ENCODE data around the gene SCPEP1. TPM values are rescaled to one million over a fixed set of nuclear protein-coding genes. Genes with fewer than 3 reads are reported as not detected.
"Not testable (repeated sequence)": the region's sequence is repeated elsewhere in the genome, so short reads cannot be mapped to it uniquely, and the experiment has no call there.

Gene SCPEP1
- total and polyA plus RNA-seq, 7 experiments from 2014 or later: 8.4 to 81.6 (median 28.9) TPM

DNA sequence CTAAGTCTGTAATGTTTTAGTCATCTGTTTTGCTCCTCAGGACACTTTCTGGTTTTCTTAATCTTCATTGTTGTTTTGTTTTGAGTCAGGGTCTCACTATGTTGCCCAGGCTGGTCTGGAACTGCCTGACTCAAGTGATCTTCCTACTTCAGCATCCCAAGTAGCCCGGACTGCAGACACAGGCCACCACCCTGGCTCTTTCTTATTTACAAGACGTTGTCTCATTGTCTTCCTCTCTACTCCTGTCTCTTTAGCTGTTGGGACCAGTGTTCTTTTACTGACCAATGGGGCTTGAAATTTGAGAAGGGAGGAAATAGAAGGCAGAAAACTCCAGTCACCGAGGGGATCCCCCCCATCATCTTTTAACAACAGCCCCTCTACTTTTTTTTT is 1.2 kb downstream of the SCPEP1 start:
- Histone ChIP-seq H3K9me3 (ENCODE audit: control insufficient read depth in 2 of 3, low read length in 3 of 3) (no peaks in the 10 kb centered on the region), H3K27me3 (ENCODE audit: control insufficient read depth in 2 of 2, insufficient read depth in 2 of 2, low read length in 2 of 2) (no peaks in the 10 kb centered on the region), H3K27ac (ENCODE audit: low read depth, low read length) (no peak overlapping the region), H3K4me1 (ENCODE audit: control insufficient read depth in 2 of 2, insufficient read depth in 2 of 2, low read length in 2 of 2) (peaks cover 10 to 12% of the 10 kb centered on the region in 2 donors), H3K36me3 (ENCODE audit: control insufficient read depth in 2 of 3, insufficient read depth in 3 of 3, low read length in 3 of 3) (peaks cover 0 to 3% (median 0%) of the 10 kb centered on the region in 3 experiments), H3K4me3 (ENCODE audit: low read length) (no peak overlapping the region)
- ChIA-PET CTCF (no interaction called here), POLR2A (interaction anchor here (0.5 to 1.6 kb wide), 3 partner anchors 10 to 384 kb away, joined by 4 to 7 read pairs (median 6); partner anchors contain the start of gene COIL)
- Mint-ChIP-seq H3K4me3 (peak overlapping the region; percentile 85 to 96 (median 93)), H3K27ac (peak overlapping the region in 7 of 9 donors; percentile 17 to 89 (median 77)), H3K36me3 (peaks cover 0 to 2% (median 1%) of the 10 kb centered on the region in 5 donors), H3K27me3 (peaks cover 0 to 27% (median 0%) of the 10 kb centered on the region in 5 donors), H3K4me1 (peaks cover 11 to 33% (median 24%) of the 10 kb centered on the region in 7 donors), H3K9me3 (no peaks in the 10 kb centered on the region)
- intact Hi-C loops (cut with micrococcal nuclease): loop anchor here (2.0 to 5.0 kb wide), 4 partner anchors 32 to 1028 kb away; partner anchors contain the start of genes MRPS23 (in 1 of the 2), SRSF1 (in 1 of the 2) and TRIM25 (in 1 of the 2)
- DNase-seq: no peak
- no peak for ATAC-seq

DNA sequence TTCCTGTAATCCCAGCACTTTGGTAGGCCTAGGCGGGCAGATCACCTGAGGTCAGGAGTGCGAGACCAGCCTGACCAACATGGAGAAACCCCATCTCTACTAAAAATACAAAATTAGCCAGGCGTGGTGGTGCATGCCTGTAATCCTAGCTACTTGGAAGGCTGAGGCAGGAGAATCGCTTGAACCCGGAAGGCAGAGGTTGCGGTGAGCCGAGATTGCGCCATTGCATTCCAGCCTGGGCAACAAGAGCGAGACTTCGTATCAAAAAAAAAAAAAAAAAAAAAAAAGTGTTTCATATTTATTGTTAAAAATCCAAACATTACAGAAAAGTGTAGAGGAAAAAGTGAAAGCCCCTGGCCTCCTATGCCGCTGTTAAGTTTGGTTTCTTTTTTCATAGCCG is 2.6 kb downstream of the SCPEP1 start:
- H3K36me3 ChIP-seq (ENCODE audit: control insufficient read depth in 2 of 3, insufficient read depth in 3 of 3, low read length in 3 of 3); H3K27ac Mint-ChIP-seq; H3K4me3 Mint-ChIP-seq; H3K27ac ChIP-seq (ENCODE audit: low read depth, low read length); H3K4me3 ChIP-seq (ENCODE audit: low read length); intact Hi-C loops (cut with micrococcal nuclease); H3K9me3 ChIP-seq (ENCODE audit: control insufficient read depth in 2 of 3, low read length in 3 of 3); ATAC-seq; H3K27me3 ChIP-seq (ENCODE audit: control insufficient read depth in 2 of 2, insufficient read depth in 2 of 2, low read length in 2 of 2); POLR2A ChIA-PET; DNase-seq; H3K9me3 Mint-ChIP-seq: not testable (repeated sequence)
- H3K36me3 Mint-ChIP-seq: peaks cover 0 to 12% (median 8%) of the 10 kb centered on the region in 5 donors
- H3K4me1 Mint-ChIP-seq: peaks cover 11 to 33% (median 24%) of the 10 kb centered on the region in 7 donors
- H3K27me3 Mint-ChIP-seq: peaks cover 0 to 15% (median 0%) of the 10 kb centered on the region in 5 donors
- H3K4me1 ChIP-seq (ENCODE audit: control insufficient read depth in 2 of 2, insufficient read depth in 2 of 2, low read length in 2 of 2): peaks cover 10 to 12% of the 10 kb centered on the region in 2 donors
- CTCF ChIA-PET: interaction anchor here (0.7 to 1.0 kb wide), 2 partner anchors 11 to 165 kb away, joined by 3 read pairs; no protein-coding TSS in a partner anchor

DNA sequence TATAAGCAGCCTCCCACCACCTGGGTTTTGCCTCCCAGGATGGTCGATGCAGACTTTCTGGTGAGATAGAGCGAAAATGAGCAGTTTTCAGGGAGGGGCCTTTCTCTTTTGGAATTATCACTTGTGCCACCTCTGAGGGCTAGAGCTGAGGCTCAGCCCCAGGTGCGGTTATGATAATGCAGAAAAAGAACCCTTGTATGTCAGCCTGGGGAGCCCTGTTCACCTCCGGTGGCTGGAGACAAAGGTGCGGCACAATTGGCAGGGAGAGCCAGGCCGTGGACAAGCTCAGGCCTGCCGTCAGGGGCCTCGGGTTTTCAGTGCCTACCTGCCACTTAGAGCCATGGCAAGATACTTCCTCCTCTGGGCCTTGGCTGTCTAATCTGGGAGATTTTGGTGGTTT is 4.4 kb downstream of the SCPEP1 start:
- ATAC-seq: no peak
- H3K27ac Mint-ChIP-seq: peak overlapping the region in 1 of 9 donors; percentile 40
- no peaks in the 10 kb centered on the region for H3K27me3 ChIP-seq (ENCODE audit: control insufficient read depth in 2 of 2, insufficient read depth in 2 of 2, low read length in 2 of 2)
- no peaks in the 10 kb centered on the region for H3K9me3 Mint-ChIP-seq
- H3K4me3 ChIP-seq (ENCODE audit: low read length): no peak overlapping the region
- intact Hi-C loops (cut with micrococcal nuclease): no loop called here
- H3K9me3 ChIP-seq (ENCODE audit: control insufficient read depth in 2 of 3, low read length in 3 of 3): no peaks in the 10 kb centered on the region
- DNase-seq: no peak
- peaks cover 0 to 21% (median 0%) of the 10 kb centered on the region in 3 experiments for H3K36me3 ChIP-seq (ENCODE audit: control insufficient read depth in 2 of 3, insufficient read depth in 3 of 3, low read length in 3 of 3)
- no peak overlapping the region for H3K4me3 Mint-ChIP-seq
- H3K36me3 Mint-ChIP-seq: peaks cover 0 to 22% (median 17%) of the 10 kb centered on the region in 5 donors
- ChIA-PET CTCF (no interaction called here), POLR2A (no interaction called here)
- peaks cover 11 to 27% (median 18%) of the 10 kb centered on the region in 7 donors for H3K4me1 Mint-ChIP-seq
- peaks cover 8 to 10% of the 10 kb centered on the region in 2 donors for H3K4me1 ChIP-seq (ENCODE audit: control insufficient read depth in 2 of 2, insufficient read depth in 2 of 2, low read length in 2 of 2)
- no peak overlapping the region for H3K27ac ChIP-seq (ENCODE audit: low read depth, low read length)
- H3K27me3 Mint-ChIP-seq: no peaks in the 10 kb centered on the region

DNA sequence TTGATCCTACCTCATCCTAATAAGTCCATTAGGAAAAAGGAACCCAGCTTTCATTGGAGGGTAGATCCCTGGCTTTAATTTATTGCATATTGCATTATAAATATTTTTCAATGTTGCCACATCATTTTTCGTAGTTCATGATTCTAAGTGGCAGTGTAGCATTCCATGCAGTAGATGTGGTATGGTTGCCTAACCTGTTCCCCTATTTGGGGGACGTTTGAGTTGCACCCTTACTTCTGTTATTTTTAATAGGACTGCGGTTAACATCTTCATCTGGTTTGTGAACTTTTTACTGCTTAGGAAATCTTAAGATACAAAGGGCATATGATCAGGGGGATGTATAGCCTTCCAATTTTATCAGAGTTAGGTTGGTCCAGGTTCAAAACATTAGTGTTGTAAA is 5.4 kb downstream of the SCPEP1 start:
- Mint-ChIP-seq H3K36me3 (peaks cover 0 to 33% (median 24%) of the 10 kb centered on the region in 5 donors), H3K4me1 (peaks cover 9 to 17% (median 13%) of the 10 kb centered on the region in 7 donors), H3K4me3 (no peak overlapping the region), H3K27me3 (no peaks in the 10 kb centered on the region), H3K9me3 (no peaks in the 10 kb centered on the region), H3K27ac (no peak overlapping the region)
- ChIA-PET CTCF (no interaction called here), POLR2A (no interaction called here)
- H3K9me3 ChIP-seq (ENCODE audit: control insufficient read depth in 2 of 3, low read length in 3 of 3): no peaks in the 10 kb centered on the region
- H3K36me3 ChIP-seq (ENCODE audit: control insufficient read depth in 2 of 3, insufficient read depth in 3 of 3, low read length in 3 of 3): peaks cover 0 to 32% (median 4%) of the 10 kb centered on the region in 3 experiments
- no peaks in the 10 kb centered on the region for H3K27me3 ChIP-seq (ENCODE audit: control insufficient read depth in 2 of 2, insufficient read depth in 2 of 2, low read length in 2 of 2)
- H3K4me3 ChIP-seq (ENCODE audit: low read length): no peak overlapping the region
- intact Hi-C loops (cut with micrococcal nuclease): no loop called here
- ATAC-seq (peak; percentile 49), DNase-seq (no peak)
- no peak overlapping the region for H3K27ac ChIP-seq (ENCODE audit: low read depth, low read length)
- peaks cover 5 to 7% of the 10 kb centered on the region in 2 donors for H3K4me1 ChIP-seq (ENCODE audit: control insufficient read depth in 2 of 2, insufficient read depth in 2 of 2, low read length in 2 of 2)

DNA sequence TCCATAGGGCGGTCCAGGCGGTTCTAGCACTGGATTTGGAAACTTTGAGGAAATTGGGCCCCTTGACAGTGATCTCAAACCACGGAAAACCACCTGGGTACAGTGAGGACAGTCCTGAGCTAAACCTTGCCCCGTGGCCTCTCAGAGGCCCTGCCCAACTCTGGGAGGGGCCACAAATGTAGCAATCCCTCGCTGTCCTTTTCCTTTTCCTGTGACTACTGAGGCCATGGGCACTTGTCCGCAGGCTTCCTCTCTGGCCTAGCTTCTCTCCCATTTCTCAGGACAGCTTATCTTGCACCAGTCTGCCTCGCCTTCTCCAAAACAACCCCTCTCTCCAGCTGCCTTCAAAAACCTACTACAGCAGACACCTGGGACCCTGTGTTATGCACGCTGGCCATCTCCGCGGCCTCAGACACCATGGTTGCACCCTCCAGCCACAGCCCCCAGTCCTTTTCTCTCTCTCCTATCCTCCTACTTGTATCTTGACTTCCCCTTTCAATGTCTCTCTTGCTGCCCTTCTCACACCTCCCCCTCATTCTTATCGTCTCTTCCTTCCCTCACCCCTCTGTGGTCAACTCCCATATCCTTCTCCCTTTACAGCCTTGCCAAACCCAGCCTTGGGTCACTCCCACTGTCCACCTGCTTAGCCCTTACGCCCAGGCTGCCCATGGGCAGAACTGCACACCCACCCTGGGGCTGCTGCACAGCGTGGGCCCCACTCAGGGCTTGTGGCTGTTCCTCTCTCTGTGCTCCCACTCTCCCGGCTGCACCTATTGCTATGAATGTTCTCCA is 7.6 kb downstream of the SCPEP1 start:
- H3K4me1 Mint-ChIP-seq: peaks cover 0 to 8% (median 0%) of the 10 kb centered on the region in 7 donors
- no peak overlapping the region for H3K27ac ChIP-seq (ENCODE audit: low read depth, low read length)
- no peaks in the 10 kb centered on the region for H3K27me3 ChIP-seq (ENCODE audit: control insufficient read depth in 2 of 2, insufficient read depth in 2 of 2, low read length in 2 of 2)
- H3K9me3 Mint-ChIP-seq: no peaks in the 10 kb centered on the region
- peaks cover 0 to 49% (median 24%) of the 10 kb centered on the region in 5 donors for H3K36me3 Mint-ChIP-seq
- intact Hi-C loops (cut with micrococcal nuclease): no loop called here
- no peaks in the 10 kb centered on the region for H3K4me1 ChIP-seq (ENCODE audit: control insufficient read depth in 2 of 2, insufficient read depth in 2 of 2, low read length in 2 of 2)
- ATAC-seq (peak; percentile 57), DNase-seq (no peak)
- no peaks in the 10 kb centered on the region for H3K27me3 Mint-ChIP-seq
- H3K4me3 Mint-ChIP-seq: peak overlapping the region in 1 of 10 donors; percentile 7
- CTCF ChIA-PET: interaction anchor here (0.6 kb wide), 1 partner anchor 93 kb away, joined by 3 read pairs; no protein-coding TSS in a partner anchor
- POLR2A ChIA-PET: no interaction called here
- peaks cover 0 to 34% (median 4%) of the 10 kb centered on the region in 3 experiments for H3K36me3 ChIP-seq (ENCODE audit: control insufficient read depth in 2 of 3, insufficient read depth in 3 of 3, low read length in 3 of 3)
- no peak overlapping the region for H3K4me3 ChIP-seq (ENCODE audit: low read length)
- no peaks in the 10 kb centered on the region for H3K9me3 ChIP-seq (ENCODE audit: control insufficient read depth in 2 of 3, low read length in 3 of 3)
- H3K27ac Mint-ChIP-seq: no peak overlapping the region

DNA sequence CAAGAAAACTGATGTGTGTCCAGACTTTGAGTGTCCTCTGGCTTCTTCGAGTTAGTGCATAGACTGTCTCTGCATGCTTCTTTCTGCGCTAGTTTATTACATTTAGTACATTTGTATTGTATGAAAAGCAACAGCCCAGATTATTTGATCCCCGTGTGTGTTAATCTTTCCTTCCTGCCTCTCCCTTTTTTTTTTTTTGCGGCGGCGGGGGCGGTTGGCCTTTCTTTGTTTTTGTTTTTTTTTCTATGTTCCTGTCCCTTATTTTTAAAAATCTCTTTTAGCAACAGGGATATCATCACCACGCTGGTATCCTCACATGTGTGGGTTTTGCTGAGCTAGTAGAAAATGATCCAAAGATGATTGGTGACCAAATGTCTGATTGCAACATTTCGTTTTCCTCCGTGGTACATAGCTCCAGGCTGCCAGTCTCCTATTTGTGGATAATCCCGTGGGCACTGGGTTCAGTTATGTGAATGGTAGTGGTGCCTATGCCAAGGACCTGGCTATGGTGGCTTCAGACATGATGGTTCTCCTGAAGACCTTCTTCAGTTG is 9.4 kb downstream of the SCPEP1 start:
- no peaks in the 10 kb centered on the region for H3K9me3 Mint-ChIP-seq
- ATAC-seq (no peak), DNase-seq (no peak)
- peaks cover 0 to 58% (median 35%) of the 10 kb centered on the region in 5 donors for H3K36me3 Mint-ChIP-seq
- no peaks in the 10 kb centered on the region for H3K4me1 ChIP-seq (ENCODE audit: control insufficient read depth in 2 of 2, insufficient read depth in 2 of 2, low read length in 2 of 2)
- H3K27me3 ChIP-seq (ENCODE audit: control insufficient read depth in 2 of 2, insufficient read depth in 2 of 2, low read length in 2 of 2): no peaks in the 10 kb centered on the region
- no peak overlapping the region for H3K4me3 Mint-ChIP-seq
- H3K4me3 ChIP-seq (ENCODE audit: low read length): no peak overlapping the region
- H3K27ac ChIP-seq (ENCODE audit: low read depth, low read length): no peak overlapping the region
- no peaks in the 10 kb centered on the region for H3K27me3 Mint-ChIP-seq
- ChIA-PET POLR2A (no interaction called here), CTCF (no interaction called here)
- no peaks in the 10 kb centered on the region for H3K9me3 ChIP-seq (ENCODE audit: control insufficient read depth in 2 of 3, low read length in 3 of 3)
- peaks cover 0 to 44% (median 4%) of the 10 kb centered on the region in 3 experiments for H3K36me3 ChIP-seq (ENCODE audit: control insufficient read depth in 2 of 3, insufficient read depth in 3 of 3, low read length in 3 of 3)
- H3K4me1 Mint-ChIP-seq: peaks cover 0 to 8% (median 0%) of the 10 kb centered on the region in 7 donors
- H3K27ac Mint-ChIP-seq: no peak overlapping the region
- intact Hi-C loops (cut with micrococcal nuclease): no loop called here

All from naive thymus-derived CD4-positive, alpha-beta T cell (primary cell).